Activated CD4-positive, alpha-beta T cell treated with anti-CD3 and anti-CD28 coated beads for 1 hour (primary cell): ENCODE measurements around the gene FLNB.

Source experiments
- DNase-seq: peaks from one replicate; pipeline ENCODE4 v3.0.0-alpha.2; 2020

FLNB gene

GRCh38 chr3:58084788-58085543 is 76.7 kb downstream of the FLNB start:
- DNase-seq, result no peak

DNA sequence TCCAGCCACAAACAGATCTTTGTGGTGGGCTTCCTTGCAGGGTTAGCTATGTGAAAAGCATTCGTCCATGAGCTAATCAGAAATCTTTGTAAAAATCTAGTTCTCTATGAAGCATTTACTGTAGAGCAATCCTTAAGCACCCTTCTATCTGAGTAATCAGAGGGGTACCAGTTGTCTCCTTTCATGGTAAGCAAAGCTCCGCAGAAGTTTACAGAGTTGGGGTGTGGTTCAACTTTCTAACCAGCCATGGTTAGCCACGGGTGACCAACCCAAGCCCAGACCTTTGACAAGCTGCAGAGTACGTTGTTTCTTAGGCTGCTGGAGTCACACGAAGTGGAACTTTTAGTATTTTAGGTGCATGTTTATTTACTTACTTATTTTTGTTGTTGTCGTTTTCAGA is 77.4 kb downstream of the FLNB start:
- DNase-seq, result no peak

- DNase-seq, result no peak
Observed at GRCh38 chr3:58088501-58088900, 80.3 kb downstream of the FLNB start.

DNA sequence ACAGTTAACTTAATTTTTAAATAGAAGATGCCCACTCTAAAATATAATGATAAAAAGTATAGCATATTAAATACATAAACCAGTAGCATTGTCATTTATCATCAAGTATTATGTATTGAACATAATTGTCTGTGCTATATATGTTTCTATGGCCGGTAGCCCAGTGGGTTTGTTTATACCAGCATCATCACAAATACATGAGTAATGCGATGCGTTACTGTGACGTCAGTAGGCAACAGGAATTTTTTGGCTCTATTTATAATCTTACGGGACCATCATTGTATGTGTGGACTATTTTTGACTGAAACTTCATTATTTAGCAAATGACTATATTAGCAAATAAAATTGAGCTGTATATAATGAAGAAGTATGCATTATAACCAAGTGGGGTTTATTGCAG is 82.1 kb downstream of the FLNB start:
- DNase-seq, result no peak

GRCh38 chr3:58092521-58092920 is 84.3 kb downstream of the FLNB start:
- DNase-seq, result no peak

GRCh38 chr3:58093574-58094195 is 85.5 kb downstream of the FLNB start:
- DNase-seq, result no peak

DNA sequence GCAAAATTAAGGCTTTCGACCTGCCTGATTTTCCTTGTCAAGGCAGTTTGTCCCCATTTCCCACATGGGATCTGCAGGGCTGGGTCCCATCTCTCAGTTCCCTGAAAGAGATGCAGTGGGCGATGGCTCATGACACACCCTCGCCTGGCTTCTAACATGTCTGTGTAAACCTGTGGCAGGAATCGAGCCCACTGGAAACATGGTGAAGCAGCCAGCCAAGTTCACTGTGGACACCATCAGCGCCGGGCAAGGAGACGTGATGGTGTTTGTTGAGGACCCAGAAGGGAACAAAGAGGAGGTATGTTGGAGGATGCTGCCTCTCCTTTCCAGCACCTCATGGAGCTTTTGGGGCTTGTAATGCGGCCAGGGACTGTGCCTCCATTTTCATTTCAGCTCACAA is 86.4 kb downstream of the FLNB start:
- no peak for DNase-seq

DNA sequence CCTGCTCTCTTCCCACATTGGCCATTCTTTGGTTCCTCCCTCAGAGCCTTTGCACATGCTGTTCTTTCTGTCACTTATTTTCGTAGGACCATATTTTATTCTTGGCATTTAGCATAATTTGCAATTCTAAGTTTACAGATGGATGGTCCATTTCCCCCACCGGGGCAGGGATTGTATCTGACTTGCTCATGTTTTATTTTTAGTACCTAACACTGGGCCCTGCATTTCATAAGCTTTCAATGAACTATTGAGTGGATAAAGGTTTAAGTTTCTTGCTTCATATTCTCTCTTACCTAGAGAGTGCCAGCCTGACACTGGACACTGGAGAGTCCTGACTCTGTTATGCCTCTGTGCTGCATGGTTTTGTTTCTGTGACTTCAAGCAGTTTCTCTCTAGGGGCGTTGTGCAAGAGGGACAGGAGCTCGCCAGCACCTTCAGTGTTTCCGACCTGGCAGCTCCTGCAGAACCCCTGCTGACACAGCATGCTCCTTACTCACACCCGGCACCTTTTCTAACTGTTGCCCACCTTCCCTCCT is 87.4 kb downstream of the FLNB start:
- DNase-seq, result no peak

GRCh38 chr3:58098531-58098930 is 90.3 kb downstream of the FLNB start:
- no peak for DNase-seq

DNA sequence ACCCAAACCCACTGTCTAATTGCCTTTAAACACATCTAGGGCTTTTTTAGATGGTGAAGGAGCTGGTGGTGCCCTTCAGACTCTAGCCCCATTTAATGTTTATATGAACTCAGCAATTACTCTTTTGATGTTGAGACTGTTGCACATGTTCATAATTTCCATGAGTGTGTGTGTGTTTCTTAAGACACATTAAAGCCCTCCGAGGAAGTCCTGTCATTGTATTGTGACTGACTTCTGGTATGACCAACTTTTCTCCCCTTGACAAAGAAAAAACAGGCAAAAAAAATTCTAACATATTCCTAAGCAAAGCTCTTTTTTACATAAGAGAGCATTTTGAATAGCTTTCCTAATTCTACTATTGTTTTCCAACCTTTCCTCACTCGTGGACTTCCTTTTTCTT is 91.6 kb downstream of the FLNB start:
- no peak for DNase-seq

GRCh38 chr3:58101499-58102389 is 93.5 kb downstream of the FLNB start:
- no peak for DNase-seq

- DNase-seq, result no peak
Observed at GRCh38 chr3:58102390-58102750, 94.1 kb downstream of the FLNB start.

- DNase-seq, result no peak
Observed at GRCh38 chr3:58102976-58103451, 94.8 kb downstream of the FLNB start.

GRCh38 chr3:58104151-58104550 is 95.9 kb downstream of the FLNB start:
- no peak for DNase-seq

GRCh38 chr3:58104712-58105111 is 96.5 kb downstream of the FLNB start:
- DNase-seq, result no peak

DNA sequence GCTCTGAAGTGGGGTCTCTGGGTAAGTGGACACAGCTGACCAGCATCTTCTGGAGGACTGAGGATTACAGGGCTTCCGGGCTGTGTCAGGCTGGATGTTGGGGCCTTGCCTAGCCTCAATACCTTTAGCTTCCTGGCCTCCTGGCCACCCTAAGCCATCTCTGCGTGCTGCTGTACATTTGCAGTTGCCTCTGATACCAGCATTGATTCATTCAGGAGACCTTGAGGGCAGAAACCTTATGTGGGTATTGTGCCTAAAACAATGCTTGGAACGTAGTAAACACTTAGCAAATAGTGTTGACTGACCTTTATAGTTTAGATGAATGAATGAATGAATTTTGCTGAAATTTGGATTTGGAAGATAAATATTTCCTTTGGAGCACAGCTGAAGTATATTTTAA is 97.0 kb downstream of the FLNB start:
- DNase-seq, result no peak

GRCh38 chr3:58106061-58106460 is 97.8 kb downstream of the FLNB start:
- no peak for DNase-seq

GRCh38 chr3:58106640-58107039 is 98.4 kb downstream of the FLNB start:
- DNase-seq, result no peak

- no peak for DNase-seq
Observed at GRCh38 chr3:58107597-58107996, 99.4 kb downstream of the FLNB start.

DNA sequence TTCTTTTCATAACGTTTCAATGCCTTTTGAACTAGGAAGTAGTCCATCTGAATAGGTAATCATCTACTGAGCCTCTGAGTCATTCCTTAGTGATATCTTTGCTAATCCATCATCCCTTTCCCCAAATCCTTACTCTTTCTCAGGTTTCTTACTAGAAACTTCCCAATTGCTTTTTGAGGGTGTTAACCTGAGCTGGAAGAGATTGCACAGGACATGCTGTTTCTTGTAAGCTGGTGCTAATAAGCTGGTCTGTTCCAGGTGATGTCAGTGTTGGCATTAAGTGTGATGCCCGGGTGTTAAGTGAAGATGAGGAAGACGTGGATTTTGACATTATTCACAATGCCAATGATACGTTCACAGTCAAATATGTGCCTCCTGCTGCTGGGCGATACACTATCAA is 101.5 kb downstream of the FLNB start:
- DNase-seq, result no peak

- no peak for DNase-seq
Observed at GRCh38 chr3:58111513-58112184, 103.4 kb downstream of the FLNB start.

- DNase-seq, result no peak
Observed at GRCh38 chr3:58112185-58112535, 103.9 kb downstream of the FLNB start.

GRCh38 chr3:58115175-58115574 is 107.0 kb downstream of the FLNB start:
- DNase-seq, result no peak
